ENCODE measurements around the gene SHISA7. TPM values are rescaled to one million over a fixed set of nuclear protein-coding genes. Genes with fewer than 3 reads are reported as not detected.

Gene SHISA7
- total RNA-seq, 1 donor = not detected

GRCh38 chr19:55466241-55466614, 23.1 kb upstream of the SHISA7 start:
- no peak for DNase-seq (ENCODE audit: low read depth)
- no peak overlapping the region for H3K4me3 ChIP-seq (ENCODE audit: low read depth, low read length)
- TF ChIP-seq CTCF (IDR thresholded peaks at IDR 0.05; ENCODE audit: insufficient read depth, low read length) = no peak

DNA sequence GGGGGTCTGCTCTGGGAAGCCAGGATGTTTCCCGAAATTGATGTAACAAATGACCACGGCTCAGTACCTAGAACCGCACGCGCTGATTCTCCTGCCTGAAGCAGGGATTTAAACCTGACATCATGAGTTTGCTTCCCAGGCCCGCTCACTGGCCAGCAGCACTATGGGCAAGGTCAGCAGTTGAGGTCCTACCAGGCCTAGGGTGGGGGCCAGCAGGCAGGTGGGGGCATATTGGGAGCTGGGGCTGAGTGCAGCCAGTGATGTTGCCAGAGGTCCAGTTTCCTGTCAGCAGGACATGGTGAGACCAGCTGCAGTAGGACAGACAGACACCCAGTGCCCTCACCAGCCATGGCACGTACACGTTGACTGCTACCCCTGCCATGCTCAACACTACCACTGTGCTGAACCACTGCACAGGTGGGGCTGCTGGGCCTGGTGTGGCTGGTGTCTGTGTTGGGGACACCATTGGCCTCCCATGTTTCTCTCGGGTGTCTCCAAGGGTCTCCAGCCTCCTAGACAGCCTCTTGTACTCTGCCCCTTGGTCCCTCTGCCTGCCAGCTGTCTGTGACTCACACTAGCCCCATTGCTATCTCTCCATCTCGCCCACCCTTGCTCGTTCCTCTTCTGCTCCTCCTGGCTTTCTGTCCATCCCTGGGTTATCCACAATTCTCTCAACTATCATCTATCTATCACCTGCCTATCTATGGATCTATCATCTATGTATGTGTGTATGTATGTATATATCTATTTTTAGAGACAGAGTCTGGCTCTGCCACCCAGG, 22.6 kb upstream of the SHISA7 start:
- H3K4me3 ChIP-seq (ENCODE audit: low read depth, low read length) = no peak overlapping the region
- no peak for TF ChIP-seq CTCF (IDR thresholded peaks at IDR 0.05; ENCODE audit: insufficient read depth, low read length)
- no peak for DNase-seq (ENCODE audit: low read depth)

- TF ChIP-seq CTCF (IDR thresholded peaks at IDR 0.05; ENCODE audit: insufficient read depth, low read length) = no peak
- H3K4me3 ChIP-seq (ENCODE audit: low read depth, low read length) = no peak within 1 kb of the TSS
- DNase-seq (ENCODE audit: low read depth) = no peak
Observed at GRCh38 chr19:55464662-55465054, 21.6 kb upstream of the SHISA7 start, which contains the start of gene C19orf85. Gene C19orf85 (minus strand): TSS chr19:55464751. CDS start chr19:55464554, 197 bp downstream.

DNA sequence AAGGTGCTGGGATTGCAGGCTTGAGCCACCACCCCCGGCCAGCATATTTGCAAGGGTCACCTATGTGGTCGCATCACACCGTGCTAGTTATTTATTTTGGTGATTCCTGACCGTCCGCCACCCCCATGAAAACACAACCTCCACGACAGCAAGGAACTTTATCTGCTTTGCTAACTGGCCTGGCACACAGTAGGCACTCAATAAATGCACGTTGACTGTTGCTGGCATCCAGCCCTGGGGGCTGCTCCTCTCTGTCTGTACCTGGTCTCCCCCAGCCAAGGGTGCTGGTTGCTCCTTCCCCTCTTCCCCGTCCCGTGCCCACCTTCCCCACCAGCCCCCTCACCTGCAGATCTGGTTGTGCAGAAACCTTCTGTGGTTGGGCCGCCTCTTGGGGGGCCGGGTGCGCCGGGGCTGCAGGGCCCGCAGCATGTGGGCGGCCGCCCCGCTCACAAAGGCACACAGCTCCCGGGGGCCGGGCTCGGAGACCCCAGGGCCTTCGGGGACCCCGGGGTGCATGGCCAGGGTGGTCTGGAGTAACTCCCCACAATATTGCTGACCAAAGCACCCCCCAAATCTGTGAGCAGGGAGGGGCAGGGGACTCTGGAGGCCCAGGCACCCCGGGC, 21.1 kb upstream of the SHISA7 start:
- DNase-seq (ENCODE audit: low read depth) = no peak
- H3K4me3 ChIP-seq (ENCODE audit: low read depth, low read length) = no peak overlapping the region
- TF ChIP-seq CTCF (IDR thresholded peaks at IDR 0.05; ENCODE audit: insufficient read depth, low read length) = no peak

- no peak for TF ChIP-seq CTCF (IDR thresholded peaks at IDR 0.05; ENCODE audit: insufficient read depth, low read length)
- H3K4me3 ChIP-seq (ENCODE audit: low read depth, low read length) = no peak overlapping the region
- no peak for DNase-seq (ENCODE audit: low read depth)
Observed at GRCh38 chr19:55463583-55464031, 20.5 kb upstream of the SHISA7 start.

DNA sequence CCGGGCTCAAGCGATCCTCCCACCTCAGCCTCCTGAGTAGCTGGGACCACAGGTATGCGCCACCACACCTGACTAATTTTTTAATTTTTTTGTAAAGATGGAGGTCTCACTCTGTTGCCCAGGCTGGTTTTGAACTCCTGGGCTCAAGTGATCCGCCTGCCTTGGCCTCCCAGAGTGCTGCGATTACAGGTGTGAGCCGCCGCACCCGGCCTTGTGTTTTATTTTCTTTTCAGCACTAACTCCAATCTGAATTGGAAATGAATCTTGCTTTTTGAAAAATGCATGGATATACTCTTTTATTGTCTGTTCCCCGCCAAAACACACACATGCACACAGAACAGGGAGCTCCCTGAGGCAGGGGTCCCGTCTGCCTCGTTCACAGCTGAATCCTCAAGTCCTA, 19.6 kb upstream of the SHISA7 start:
- DNase-seq (ENCODE audit: low read depth) = no peak
- TF ChIP-seq CTCF (IDR thresholded peaks at IDR 0.05; ENCODE audit: insufficient read depth, low read length) = no peak
- no peak overlapping the region for H3K4me3 ChIP-seq (ENCODE audit: low read depth, low read length)
